Measurements from ENCODE around the gene MSRB1.

DNA sequence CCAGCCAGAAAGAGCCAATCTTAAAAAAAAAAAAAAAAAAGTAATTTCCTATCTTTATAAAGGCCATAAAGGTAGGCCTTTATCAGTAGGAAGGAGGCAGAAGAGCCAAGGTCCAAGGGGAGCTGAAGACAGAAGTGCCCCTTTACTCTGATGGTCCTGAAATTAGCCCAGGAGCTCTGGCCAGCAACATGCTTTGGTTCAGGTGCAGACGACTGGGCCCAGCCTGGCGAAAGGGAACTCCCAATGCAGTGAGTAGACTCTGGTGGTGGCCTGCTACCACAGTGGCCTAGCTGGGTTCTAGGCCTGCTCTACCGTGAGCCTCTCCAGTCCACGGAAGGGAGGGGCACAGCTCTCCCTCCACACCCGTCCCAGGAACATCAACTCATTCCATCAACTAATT is 47.9 kb downstream of the MSRB1 start:
- TF ChIP-seq, protein P1, sequence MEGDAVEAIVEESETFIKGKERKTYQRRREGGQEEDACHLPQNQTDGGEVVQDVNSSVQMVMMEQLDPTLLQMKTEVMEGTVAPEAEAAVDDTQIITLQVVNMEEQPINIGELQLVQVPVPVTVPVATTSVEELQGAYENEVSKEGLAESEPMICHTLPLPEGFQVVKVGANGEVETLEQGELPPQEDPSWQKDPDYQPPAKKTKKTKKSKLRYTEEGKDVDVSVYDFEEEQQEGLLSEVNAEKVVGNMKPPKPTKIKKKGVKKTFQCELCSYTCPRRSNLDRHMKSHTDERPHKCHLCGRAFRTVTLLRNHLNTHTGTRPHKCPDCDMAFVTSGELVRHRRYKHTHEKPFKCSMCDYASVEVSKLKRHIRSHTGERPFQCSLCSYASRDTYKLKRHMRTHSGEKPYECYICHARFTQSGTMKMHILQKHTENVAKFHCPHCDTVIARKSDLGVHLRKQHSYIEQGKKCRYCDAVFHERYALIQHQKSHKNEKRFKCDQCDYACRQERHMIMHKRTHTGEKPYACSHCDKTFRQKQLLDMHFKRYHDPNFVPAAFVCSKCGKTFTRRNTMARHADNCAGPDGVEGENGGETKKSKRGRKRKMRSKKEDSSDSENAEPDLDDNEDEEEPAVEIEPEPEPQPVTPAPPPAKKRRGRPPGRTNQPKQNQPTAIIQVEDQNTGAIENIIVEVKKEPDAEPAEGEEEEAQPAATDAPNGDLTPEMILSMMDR (IDR thresholded peaks at IDR 0.05) = no peak
- no peak for TF ChIP-seq POLR2AphosphoS5 (IDR thresholded peaks at IDR 0.05)

All from prostate gland (tissue), 2 donors.